ENCODE results near the gene C10orf105.

C10orf105 gene

DNA sequence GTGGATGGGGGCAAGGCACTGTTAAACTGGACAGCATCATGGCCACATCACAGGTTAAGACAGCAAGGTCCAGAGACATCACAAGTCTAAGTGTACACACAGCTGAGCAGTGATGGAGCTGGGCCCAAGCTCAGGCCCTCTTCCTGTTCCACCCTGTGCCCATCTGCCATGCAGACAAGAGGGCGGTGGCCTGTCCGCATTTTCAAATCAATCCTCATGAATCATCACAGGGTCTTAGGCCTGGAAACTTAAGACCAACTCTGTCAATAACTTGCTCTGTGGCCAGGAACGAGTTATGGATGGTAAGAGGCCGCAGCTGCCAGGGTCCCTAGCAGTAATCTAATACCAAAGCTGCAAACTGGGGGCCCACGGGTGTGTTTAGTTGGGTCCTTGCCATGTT lies 3.2 kb downstream of the C10orf105 start:
- DNase-seq (ENCODE audit: low spot score) = no peak

DNA sequence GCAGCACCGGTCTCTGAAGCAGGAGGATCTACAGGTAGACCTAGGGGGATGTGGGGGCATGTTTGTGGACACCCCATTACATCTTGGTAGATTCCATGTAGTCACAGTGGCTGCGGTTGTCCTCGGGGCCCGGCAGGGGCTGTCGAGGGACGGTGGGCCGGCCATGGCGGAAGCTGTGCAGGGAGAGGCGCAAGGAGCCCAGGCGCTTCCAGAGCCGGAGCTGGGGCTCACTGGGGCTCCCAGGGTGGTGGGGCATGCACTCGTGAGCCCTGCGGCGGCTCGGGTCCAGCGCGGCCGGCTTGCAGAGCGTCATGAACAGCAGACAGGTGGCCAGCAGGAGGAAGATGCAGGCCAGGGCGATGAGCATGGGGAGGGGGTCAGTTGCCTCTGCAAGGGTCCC lies 3.7 kb downstream of the C10orf105 start:
- DNase-seq (ENCODE audit: low spot score) = no peak

DNA sequence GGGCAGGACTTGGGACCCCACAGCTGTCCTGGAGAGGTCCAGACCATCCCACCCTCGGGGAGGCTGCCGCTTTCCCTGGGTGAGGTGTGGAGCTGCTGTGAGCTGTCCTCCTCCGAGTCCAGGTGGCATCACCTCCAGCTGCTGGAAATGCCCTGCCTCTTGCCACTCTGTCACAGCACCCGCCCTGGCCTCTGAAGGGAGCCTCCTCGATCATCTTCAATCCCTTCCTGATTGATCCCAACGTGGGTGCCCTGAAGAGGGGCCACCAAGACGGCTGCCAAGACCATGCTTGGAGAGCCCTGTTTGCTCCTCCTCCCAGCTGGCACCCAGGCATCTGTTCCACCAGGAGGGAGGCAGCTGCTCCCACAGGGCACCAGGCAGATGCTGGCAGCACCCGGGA lies 4.6 kb downstream of the C10orf105 start:
- DNase-seq (ENCODE audit: low spot score) = no peak

DNA sequence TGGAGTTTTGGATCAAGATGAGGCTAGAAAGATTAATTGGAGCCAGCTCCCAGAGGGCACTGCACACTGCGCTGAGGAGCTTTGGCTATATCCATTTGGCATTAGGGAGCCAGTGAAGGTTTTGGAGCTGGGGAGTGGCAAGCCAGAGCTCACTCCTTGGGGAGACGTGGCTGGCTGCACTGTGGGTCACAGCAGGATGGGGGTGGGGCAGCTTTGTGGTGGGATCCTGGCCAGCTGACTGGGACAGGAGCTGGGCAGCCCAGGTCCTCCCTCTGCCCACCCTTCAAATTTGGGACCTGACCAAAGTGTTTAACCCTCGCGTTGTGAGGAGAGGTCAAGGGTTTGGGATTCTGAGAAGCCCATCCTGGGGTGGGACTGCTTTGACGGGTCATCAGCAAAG lies 5.0 kb downstream of the C10orf105 start:
- DNase-seq (ENCODE audit: low spot score) = no peak

DNA sequence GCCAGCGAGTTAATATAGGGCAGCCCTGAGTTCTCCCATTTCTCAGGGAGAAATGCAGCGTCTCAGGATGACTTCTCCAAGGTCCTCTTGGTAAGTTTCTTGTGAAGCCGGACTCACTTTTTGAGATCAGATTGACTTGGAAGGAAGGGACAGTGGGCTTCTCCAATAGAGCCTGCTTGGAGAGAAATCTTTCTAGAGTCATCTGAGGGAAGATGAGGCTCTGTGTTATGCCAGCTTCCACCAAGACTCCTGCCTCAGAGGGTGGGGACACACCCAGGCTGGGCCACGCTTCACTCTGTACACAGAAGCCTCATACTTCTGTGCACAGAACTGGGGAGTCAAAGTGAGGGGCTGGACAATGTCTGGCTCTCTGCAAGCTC lies 5.6 kb downstream of the C10orf105 start:
- DNase-seq (ENCODE audit: low spot score) = no peak

- no peak for DNase-seq (ENCODE audit: low spot score)
Observed at GRCh38 chr10:71713135-71714030, 6.2 kb downstream of the C10orf105 start.

DNA sequence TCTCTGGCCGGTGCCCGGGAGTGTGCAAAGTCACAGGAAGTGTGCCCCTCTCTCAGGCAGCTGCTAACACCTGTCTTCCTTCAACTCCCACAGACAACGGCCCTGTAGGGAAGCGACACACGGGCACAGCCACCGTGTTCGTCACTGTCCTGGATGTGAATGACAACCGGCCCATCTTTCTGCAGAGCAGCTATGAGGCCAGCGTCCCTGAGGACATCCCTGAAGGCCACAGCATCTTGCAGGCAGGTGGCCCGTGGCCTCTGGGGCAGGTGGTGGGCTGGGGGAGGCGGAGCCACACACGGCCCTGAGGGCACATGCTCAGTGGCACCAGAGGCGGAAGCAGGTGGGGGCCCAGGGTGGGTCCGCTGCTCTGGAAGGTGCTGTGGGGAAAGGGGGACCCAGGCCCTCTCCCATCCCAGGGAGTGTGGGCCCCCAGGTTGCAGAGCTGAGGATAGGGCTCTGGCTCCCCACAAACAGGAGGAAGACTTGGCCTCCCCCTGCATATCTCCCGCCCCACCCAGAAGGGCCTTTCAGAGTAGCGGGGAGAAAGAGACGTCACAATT lies 6.9 kb downstream of the C10orf105 start:
- DNase-seq (ENCODE audit: low spot score) = no peak

DNA sequence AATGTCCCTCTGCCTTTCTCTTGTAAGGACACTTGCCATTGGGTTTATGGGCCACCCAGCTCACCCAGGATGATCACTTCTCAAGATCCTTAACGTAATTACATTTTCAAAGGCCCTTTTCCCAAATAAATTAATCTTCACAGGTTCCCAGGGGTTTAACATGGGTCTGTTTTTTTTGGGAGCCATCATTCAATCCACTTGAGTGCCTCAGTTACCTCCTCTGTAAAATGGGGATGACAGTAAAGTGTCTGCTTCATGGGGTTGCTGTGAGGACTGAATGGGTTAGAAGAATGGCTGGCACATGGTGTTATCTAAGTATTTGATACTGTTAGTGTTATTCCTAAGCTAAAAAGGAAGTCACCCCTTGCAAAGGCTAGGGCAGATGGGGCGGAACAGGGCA lies 7.4 kb downstream of the C10orf105 start:
- DNase-seq (ENCODE audit: low spot score) = no peak

- DNase-seq (ENCODE audit: low spot score) = no peak
Observed at GRCh38 chr10:71711052-71711623, 8.4 kb downstream of the C10orf105 start.

DNA sequence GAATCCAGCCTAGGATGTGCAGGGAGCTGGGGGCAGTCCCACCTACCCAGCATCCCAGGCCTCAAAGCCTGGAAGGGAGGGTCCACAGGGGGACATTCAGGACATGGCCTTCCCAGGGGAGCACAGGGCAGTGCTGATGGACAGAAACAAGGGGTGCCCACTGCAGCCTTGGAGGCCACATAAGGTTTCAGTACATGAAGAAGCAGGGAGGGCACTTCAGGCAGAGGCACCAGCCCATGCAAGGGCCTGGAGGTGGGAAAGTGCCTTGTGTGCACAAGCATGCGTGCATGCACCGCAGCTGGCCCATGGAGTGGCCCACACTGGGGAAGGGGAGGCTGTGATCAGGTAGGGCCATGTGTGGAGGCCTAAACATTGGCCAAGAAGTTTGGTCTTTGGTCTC lies 9.1 kb downstream of the C10orf105 start:
- DNase-seq (ENCODE audit: low spot score) = no peak

- DNase-seq (ENCODE audit: low spot score) = no peak
Observed at GRCh38 chr10:71708897-71709882, 10.4 kb downstream of the C10orf105 start.

- DNase-seq (ENCODE audit: low spot score) = peak; percentile 69
Observed at GRCh38 chr10:71708301-71708703, 11.3 kb downstream of the C10orf105 start.

- no peak for DNase-seq (ENCODE audit: low spot score)
Observed at GRCh38 chr10:71707240-71707789, 12.3 kb downstream of the C10orf105 start.

DNA sequence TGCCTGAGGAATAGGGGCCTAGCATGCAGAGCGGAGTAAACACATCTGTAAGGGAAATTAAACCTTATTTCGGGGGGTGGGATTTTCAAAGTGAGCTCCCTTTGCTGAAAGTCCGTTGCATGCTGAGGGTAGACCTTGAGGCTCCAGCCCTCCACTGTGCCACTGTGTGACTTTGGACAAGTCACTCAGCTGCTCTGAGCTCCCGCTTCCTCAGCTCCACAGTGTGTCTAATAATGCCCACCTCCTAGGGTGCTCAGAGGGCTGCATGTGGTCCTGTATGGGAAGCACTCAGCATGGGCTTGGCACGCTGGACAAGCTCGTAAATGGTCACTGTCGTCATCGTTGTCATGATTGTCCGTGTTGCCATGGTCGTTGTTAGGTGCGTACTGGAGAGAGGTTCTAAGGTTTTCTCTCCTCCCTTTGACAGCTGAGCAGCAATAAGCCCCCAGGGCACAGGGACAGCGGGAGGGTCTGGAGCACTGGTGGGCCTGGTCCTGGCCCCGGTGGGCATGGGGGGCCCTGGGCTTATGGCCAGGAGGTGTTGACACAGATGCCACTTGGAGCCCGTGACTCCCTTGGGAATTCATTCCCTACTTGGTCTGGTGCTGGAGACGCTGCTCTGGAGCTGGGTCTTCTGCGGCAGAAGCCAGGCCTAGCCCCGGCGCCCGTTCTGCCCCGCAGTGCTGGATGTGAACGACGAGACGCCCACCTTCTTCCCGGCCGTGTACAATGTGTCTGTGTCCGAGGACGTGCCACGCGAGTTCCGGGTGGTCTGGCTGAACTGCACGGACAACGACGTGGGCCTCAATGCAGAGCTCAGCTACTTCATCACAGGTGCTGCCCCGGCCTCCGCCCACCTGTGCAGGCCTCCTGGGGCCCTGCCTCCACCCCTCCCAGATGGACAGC lies 13.1 kb downstream of the C10orf105 start:
- DNase-seq (ENCODE audit: low spot score) = no peak

DNA sequence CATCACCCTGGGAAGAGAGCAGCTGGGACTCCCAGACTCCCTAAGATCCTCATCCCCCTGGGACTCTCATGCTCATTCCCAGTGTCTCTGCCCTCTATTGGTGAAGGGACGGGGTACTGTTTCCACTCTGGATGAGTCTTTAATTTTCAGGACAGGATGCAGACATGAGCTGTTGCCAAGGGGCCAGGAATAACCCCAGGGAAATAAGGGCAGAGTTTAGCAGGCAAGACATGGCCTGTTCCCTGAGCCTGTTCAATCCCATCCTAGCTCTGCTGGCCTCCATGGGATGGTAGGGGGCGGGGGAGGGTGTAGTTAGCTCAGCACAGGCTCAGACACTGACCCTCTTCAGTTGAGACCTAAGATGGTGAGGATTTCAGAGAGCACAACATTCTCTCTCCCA lies 14.0 kb downstream of the C10orf105 start:
- DNase-seq (ENCODE audit: low spot score) = no peak

- no peak for DNase-seq (ENCODE audit: low spot score)
Observed at GRCh38 chr10:71704816-71705215, 14.8 kb downstream of the C10orf105 start.

DNA sequence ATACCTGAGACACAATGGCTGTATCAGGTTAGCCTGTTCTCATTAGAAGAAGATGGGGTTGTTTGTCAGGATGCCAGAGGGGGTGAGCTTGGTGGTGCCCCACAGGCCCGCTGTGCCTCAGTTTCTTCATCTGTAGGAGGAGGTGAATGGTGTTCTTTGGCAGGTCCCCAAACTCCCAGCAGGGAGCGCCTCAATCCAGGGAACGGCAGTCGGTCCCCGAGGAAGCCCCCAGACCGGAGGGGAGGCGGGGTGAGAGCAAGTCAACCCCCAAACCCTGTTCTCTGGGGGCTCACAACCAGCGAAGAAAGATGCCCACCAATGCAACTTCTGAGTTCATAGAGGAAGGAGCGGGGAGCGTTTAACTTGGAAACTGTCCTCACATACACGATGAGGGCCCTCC lies 16.0 kb downstream of the C10orf105 start:
- no peak for DNase-seq (ENCODE audit: low spot score)

- DNase-seq (ENCODE audit: low spot score) = no peak
Observed at GRCh38 chr10:71701496-71702132, 18.0 kb downstream of the C10orf105 start.

DNA sequence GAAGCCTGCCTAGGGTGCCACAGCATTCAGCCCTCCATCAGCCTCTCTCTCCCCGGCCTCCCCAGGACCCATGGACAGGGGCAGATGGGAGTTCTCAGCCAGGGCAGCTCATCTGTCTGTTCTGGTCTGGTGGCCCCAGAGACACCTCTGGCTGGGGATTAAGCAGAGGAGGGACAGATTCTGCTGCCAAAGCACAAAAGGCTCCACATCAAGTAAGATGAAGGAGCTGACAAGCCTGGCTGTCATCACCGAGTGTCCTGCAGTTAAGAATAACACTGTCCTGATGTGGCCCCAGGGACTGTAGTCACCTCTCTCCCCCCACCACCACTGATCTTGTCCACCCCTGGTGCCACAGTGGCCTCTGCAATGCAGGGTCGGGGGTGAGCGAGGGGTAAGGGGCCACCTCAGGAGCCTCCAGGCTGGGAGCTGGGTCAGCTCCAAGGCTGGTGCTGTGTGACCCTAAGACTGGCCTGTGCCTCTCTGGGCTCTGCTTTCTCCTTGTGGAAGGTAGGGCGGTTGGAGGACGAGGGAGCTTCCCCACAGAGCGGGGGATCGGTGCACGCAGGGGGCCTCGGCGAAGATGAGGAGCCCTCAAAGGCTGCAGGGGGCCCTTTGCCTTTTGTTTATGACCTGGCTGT lies 18.7 kb downstream of the C10orf105 start:
- DNase-seq (ENCODE audit: low spot score) = no peak

DNA sequence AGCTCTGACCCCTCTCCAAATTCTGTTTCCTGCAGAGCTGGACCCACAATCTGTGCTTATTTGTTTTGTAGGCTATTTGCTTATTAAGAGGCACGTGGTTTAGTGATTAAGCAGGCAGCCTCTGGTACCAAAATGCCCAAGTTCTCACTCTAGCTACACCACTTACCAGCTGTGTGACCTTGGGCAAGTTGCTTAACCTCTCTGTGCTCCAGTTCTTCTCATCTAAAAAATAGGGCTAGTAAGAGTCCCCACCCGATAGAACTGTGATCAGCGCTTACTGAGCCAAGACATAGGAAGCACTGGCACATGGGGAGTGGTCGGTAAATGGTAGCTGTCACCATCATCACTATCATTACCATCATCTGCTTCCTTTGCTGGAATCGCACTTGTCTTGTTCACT lies 20.8 kb downstream of the C10orf105 start:
- DNase-seq (ENCODE audit: low spot score) = no peak

Data from HuH-7.5 (cell line).